ENCODE measurements around the gene METTL22. TPM values are rescaled to one million over a fixed set of nuclear protein-coding genes. Genes with fewer than 3 reads are reported as not detected.

Gene METTL22
- total RNA-seq, 1 donor from 2014 or later: 41.1 TPM

DNA sequence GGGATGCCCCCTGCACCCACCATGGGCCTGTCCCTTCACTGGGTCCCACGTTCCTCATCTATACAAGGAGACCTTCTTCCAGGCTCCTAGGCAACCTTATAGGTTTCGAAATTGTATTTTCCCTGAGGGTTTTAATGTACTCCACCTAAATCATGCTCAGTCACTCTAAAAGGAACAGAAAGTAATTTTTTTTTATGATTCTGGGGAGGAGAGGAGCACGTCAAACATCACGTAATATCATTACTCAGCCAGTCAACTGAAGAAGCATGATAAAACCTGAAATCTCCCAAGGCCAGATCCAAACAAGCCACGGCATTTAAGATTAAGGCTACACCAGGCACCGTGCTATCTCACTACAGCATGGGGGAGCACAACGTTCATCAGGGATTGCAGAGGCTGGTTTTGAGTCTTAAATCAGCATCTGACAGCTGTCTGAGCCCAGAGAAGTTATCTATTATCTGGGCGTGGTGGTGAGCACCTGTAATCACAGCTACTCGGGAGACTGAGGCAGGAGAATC, 27.3 kb upstream of the METTL22 start:
- Histone ChIP-seq H3K79me2 (ENCODE audit: low read depth) (no peaks in the 10 kb centered on the region), H3K9ac (no peak overlapping the region), H3K36me3 (no peaks in the 10 kb centered on the region), H3K27ac (no peak overlapping the region), H3K27me3 (peaks cover 43% of the 10 kb centered on the region), H3K4me3 (no peak overlapping the region), H3K9me3 (ENCODE audit: low read depth) (no peaks in the 10 kb centered on the region), H2AFZ (replicated peaks) (no peak overlapping the region), H3K4me1 (no peaks in the 10 kb centered on the region), H3F3A (ENCODE audit: low read depth) (peaks cover 2% of the 10 kb centered on the region), H3K4me2 (no peak overlapping the region), H4K20me1 (ENCODE audit: low read depth) (no peaks in the 10 kb centered on the region)
- DNase-seq (ENCODE audit: low spot score): no peak
- Mint-ChIP-seq H3K9me3 (no peaks in the 10 kb centered on the region), H3K27me3 (ENCODE audit: insufficient read depth, low read depth) (peaks cover 8% of the 10 kb centered on the region), H3K4me3 (no peak overlapping the region), H3K27ac (no peak overlapping the region), H3K36me3 (no peaks in the 10 kb centered on the region), H3K4me1 (peaks cover 3% of the 10 kb centered on the region)
- no peak for TF ChIP-seq EZH2phosphoT487 (IDR thresholded peaks at IDR 0.05)
- TF ChIP-seq, protein P1, sequence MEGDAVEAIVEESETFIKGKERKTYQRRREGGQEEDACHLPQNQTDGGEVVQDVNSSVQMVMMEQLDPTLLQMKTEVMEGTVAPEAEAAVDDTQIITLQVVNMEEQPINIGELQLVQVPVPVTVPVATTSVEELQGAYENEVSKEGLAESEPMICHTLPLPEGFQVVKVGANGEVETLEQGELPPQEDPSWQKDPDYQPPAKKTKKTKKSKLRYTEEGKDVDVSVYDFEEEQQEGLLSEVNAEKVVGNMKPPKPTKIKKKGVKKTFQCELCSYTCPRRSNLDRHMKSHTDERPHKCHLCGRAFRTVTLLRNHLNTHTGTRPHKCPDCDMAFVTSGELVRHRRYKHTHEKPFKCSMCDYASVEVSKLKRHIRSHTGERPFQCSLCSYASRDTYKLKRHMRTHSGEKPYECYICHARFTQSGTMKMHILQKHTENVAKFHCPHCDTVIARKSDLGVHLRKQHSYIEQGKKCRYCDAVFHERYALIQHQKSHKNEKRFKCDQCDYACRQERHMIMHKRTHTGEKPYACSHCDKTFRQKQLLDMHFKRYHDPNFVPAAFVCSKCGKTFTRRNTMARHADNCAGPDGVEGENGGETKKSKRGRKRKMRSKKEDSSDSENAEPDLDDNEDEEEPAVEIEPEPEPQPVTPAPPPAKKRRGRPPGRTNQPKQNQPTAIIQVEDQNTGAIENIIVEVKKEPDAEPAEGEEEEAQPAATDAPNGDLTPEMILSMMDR (IDR thresholded peaks at IDR 0.05): no peak
- TF ChIP-seq EZH2 (IDR thresholded peaks at IDR 0.05): no peak

DNA sequence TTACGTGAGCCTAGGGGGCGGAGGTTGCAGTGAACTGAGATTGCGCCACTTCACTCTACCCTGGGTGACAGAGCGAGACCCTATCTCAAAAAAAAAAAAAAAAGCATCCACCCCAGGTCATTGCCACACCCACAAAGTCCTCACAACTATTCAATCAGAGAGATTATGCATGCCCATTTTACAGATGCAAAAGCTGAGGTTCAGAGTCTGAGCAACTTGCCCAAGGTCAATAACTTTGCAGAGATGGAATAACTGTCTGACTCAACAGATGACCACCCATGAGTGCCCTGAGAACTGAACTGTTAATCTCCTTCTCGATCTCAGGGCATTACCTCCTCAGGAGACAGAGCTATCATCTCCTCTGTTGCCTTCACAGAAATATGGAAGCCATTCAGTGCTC, 25.7 kb upstream of the METTL22 start:
- Histone ChIP-seq H3K9ac (no peak overlapping the region), H3F3A (ENCODE audit: low read depth) (no peaks in the 10 kb centered on the region), H3K36me3 (no peaks in the 10 kb centered on the region), H3K4me1 (no peaks in the 10 kb centered on the region), H3K27ac (no peak overlapping the region), H3K27me3 (peaks cover 27% of the 10 kb centered on the region), H3K4me2 (no peak overlapping the region), H3K9me3 (ENCODE audit: low read depth) (no peaks in the 10 kb centered on the region), H4K20me1 (ENCODE audit: low read depth) (no peaks in the 10 kb centered on the region), H3K79me2 (ENCODE audit: low read depth) (no peaks in the 10 kb centered on the region), H3K4me3 (no peak overlapping the region), H2AFZ (replicated peaks) (no peak overlapping the region)
- TF ChIP-seq EZH2phosphoT487 (IDR thresholded peaks at IDR 0.05) (no peak), EZH2 (IDR thresholded peaks at IDR 0.05) (no peak)
- TF ChIP-seq, protein P1 (IDR thresholded peaks at IDR 0.05): no peak
- Mint-ChIP-seq H3K9me3 (no peaks in the 10 kb centered on the region), H3K36me3 (no peaks in the 10 kb centered on the region), H3K4me3 (no peak overlapping the region), H3K27ac (no peak overlapping the region), H3K4me1 (no peaks in the 10 kb centered on the region), H3K27me3 (ENCODE audit: insufficient read depth, low read depth) (peaks cover 4% of the 10 kb centered on the region)
- DNase-seq (ENCODE audit: low spot score): no peak

DNA sequence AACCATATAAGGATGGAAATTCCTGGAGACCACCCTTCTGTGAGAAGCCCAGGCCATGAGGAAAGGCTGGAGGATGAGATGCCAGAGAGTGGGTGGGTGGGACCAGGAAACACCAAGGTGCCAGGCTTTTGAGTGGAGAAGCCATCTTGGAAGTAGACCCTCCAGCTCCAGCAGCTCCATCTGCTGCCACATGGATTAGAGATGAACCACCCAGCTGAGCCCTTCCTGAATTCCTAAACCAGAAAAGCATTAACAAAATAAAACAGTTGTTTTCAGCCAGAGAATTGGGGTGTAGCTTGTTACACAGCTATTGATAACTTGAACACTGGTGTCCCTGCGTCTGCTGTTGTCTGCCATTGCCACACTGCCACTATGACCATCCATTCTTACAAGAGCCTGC, 24.9 kb upstream of the METTL22 start:
- no peak overlapping the region for H3K27ac Mint-ChIP-seq
- no peak overlapping the region for H3K9ac ChIP-seq
- no peak overlapping the region for H2AFZ ChIP-seq (replicated peaks)
- H4K20me1 ChIP-seq (ENCODE audit: low read depth): no peaks in the 10 kb centered on the region
- no peaks in the 10 kb centered on the region for H3K4me1 Mint-ChIP-seq
- H3K4me3 ChIP-seq: no peak overlapping the region
- H3F3A ChIP-seq (ENCODE audit: low read depth): no peaks in the 10 kb centered on the region
- H3K27me3 ChIP-seq: peaks cover 21% of the 10 kb centered on the region
- TF ChIP-seq, protein P1 (IDR thresholded peaks at IDR 0.05): no peak
- TF ChIP-seq EZH2phosphoT487 (IDR thresholded peaks at IDR 0.05) (no peak), EZH2 (IDR thresholded peaks at IDR 0.05) (no peak)
- H3K36me3 ChIP-seq: no peaks in the 10 kb centered on the region
- no peak overlapping the region for H3K4me2 ChIP-seq
- H3K27ac ChIP-seq: no peak overlapping the region
- DNase-seq (ENCODE audit: low spot score): no peak
- H3K79me2 ChIP-seq (ENCODE audit: low read depth): no peaks in the 10 kb centered on the region
- H3K4me1 ChIP-seq: no peaks in the 10 kb centered on the region
- no peak overlapping the region for H3K4me3 Mint-ChIP-seq
- no peaks in the 10 kb centered on the region for H3K9me3 Mint-ChIP-seq
- H3K27me3 Mint-ChIP-seq (ENCODE audit: insufficient read depth, low read depth): peaks cover 8% of the 10 kb centered on the region
- H3K9me3 ChIP-seq (ENCODE audit: low read depth): no peaks in the 10 kb centered on the region
- H3K36me3 Mint-ChIP-seq: no peaks in the 10 kb centered on the region
